ENCODE data around the gene ZNF521. TPM values are rescaled to one million over a fixed set of nuclear protein-coding genes. Genes with fewer than 3 reads are reported as not detected.

ZNF521 gene
- total RNA-seq, 1 donor from 2014 or later: 41.6 TPM

DNA sequence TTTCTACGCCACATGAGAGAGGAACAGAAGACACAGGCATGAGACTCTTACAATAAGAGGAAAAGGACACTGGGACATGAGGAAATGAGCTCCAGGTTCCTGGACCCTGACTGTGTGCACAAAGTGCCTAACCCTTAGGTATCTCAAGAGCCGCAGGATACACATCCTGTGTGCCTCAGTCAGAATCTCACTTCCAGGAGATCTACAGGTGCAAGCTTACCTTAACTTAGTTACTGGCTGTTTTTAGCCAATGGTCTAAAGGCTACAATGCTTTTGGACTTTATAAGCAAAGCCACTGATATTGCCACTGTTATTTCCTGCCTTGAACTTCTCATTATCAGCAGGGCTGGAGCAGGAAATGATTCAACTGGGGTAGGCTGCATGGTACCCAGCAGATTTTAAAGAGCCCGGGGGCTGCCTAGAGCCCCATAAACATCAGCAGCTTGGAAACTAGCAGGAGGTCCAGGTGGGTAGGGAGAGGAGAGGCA is 254.4 kb downstream of the ZNF521 start:
- no peak for DNase-seq (ENCODE audit: low spot score in 2 of 2)
- Histone ChIP-seq H3K36me3 (no peaks in the 10 kb centered on the region), H3K27me3 (no peaks in the 10 kb centered on the region), H3K9me3 (no peaks in the 10 kb centered on the region), H3K4me1 (no peaks in the 10 kb centered on the region), H3K27ac (no peak overlapping the region), H3K4me3 (no peak overlapping the region)
- TF ChIP-seq, protein P1, sequence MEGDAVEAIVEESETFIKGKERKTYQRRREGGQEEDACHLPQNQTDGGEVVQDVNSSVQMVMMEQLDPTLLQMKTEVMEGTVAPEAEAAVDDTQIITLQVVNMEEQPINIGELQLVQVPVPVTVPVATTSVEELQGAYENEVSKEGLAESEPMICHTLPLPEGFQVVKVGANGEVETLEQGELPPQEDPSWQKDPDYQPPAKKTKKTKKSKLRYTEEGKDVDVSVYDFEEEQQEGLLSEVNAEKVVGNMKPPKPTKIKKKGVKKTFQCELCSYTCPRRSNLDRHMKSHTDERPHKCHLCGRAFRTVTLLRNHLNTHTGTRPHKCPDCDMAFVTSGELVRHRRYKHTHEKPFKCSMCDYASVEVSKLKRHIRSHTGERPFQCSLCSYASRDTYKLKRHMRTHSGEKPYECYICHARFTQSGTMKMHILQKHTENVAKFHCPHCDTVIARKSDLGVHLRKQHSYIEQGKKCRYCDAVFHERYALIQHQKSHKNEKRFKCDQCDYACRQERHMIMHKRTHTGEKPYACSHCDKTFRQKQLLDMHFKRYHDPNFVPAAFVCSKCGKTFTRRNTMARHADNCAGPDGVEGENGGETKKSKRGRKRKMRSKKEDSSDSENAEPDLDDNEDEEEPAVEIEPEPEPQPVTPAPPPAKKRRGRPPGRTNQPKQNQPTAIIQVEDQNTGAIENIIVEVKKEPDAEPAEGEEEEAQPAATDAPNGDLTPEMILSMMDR (IDR thresholded peaks at IDR 0.05): no peak
- intact Hi-C loops (cut with DNase I): no loop called here

DNA sequence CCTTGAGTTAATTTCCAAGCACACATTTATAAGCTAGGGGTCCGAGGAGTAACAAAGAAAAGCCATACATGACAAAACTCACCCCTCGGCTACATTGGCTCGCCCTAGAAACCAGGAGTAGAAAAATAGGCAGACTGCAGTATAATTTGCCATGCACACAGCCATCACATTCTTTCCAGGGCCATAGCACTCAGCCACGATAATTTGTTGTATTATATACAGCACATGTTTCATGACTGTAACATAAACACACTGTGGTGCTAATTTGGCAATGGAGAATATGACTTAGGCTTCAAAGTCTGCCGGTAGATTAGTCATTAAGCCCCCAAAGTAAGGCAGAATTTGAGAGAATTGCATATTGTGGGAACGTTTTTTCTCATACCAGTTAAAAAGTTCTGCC is 254.9 kb downstream of the ZNF521 start:
- H3K27me3 ChIP-seq: no peaks in the 10 kb centered on the region
- DNase-seq (ENCODE audit: low spot score in 2 of 2): no peak
- H3K27ac ChIP-seq: no peak overlapping the region
- no peaks in the 10 kb centered on the region for H3K4me1 ChIP-seq
- no peak overlapping the region for H3K4me3 ChIP-seq
- intact Hi-C loops (cut with DNase I): no loop called here
- no peaks in the 10 kb centered on the region for H3K9me3 ChIP-seq
- TF ChIP-seq, protein P1 (IDR thresholded peaks at IDR 0.05): no peak
- no peaks in the 10 kb centered on the region for H3K36me3 ChIP-seq

DNA sequence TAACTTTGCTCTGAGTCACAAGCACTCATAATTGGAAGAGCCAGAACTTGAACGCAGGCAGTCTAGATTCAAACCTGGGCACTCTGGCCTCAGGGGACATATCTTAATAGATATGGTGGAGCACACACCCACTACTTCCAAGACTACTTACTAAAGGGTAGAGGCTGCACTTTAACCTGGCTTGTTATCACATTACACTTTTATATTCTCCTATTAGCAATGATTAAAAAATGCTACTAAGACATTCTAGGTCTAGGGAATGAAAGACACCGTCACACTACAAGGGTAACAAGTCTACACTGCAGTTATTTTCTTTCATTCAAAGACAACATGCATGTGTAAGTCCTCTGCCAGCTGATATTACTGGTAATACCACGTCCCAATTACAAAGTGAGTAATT is 258.8 kb downstream of the ZNF521 start:
- TF ChIP-seq, protein P1 (IDR thresholded peaks at IDR 0.05): no peak
- Histone ChIP-seq H3K27me3 (no peaks in the 10 kb centered on the region), H3K27ac (no peak overlapping the region), H3K36me3 (no peaks in the 10 kb centered on the region), H3K4me3 (no peak overlapping the region), H3K9me3 (no peaks in the 10 kb centered on the region), H3K4me1 (no peaks in the 10 kb centered on the region)
- no peak for DNase-seq (ENCODE audit: low spot score in 2 of 2)
- intact Hi-C loops (cut with DNase I): no loop called here

DNA sequence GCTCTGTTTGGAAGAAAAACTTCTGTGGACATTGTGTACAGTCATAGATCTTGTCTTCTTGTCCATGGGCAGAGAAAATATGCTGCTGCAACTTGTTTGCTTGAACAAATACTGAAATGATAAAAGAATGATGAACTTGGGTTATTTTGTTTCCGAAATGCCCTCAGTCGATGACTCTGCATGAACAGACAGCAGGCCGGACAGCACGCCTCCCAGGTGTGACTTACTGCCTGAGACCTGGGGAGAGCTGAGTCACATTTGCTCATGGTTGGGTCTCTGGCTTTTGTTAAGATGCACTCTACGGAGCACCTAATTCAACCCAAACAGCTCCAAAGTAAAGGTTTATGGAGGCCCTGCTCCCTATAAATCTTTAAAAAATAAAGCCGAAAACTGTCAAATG is 262.5 kb downstream of the ZNF521 start:
- H3K27ac ChIP-seq: no peak overlapping the region
- H3K4me3 ChIP-seq: no peak overlapping the region
- H3K27me3 ChIP-seq: no peaks in the 10 kb centered on the region
- H3K9me3 ChIP-seq: no peaks in the 10 kb centered on the region
- no peaks in the 10 kb centered on the region for H3K4me1 ChIP-seq
- no peak for DNase-seq (ENCODE audit: low spot score in 2 of 2)
- H3K36me3 ChIP-seq: no peaks in the 10 kb centered on the region
- TF ChIP-seq, protein P1 (IDR thresholded peaks at IDR 0.05): no peak
- intact Hi-C loops (cut with DNase I): no loop called here

DNA sequence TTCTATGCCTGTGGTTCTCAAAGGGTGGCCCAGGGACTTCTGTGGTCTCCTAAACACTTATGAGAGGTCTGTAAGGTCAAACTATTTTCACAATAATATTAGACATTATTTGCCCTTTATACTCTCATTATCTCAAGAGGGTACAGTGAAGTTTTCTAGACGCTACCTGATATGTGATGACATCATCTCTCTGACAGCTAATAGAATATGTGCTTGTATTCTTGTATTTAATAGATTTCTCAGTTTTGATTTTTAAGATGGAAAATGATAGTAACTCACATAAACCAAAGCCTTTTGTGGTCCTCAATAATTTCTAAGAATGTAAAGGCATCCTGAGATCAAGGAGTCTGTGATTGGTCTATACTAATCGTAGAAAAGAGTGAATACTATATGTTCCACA is 265.1 kb downstream of the ZNF521 start:
- no peaks in the 10 kb centered on the region for H3K36me3 ChIP-seq
- no peaks in the 10 kb centered on the region for H3K9me3 ChIP-seq
- no peaks in the 10 kb centered on the region for H3K4me1 ChIP-seq
- H3K4me3 ChIP-seq: no peak overlapping the region
- H3K27ac ChIP-seq: no peak overlapping the region
- no peaks in the 10 kb centered on the region for H3K27me3 ChIP-seq
- TF ChIP-seq, protein P1 (IDR thresholded peaks at IDR 0.05): no peak
- no peak for DNase-seq (ENCODE audit: low spot score in 2 of 2)
- intact Hi-C loops (cut with DNase I): no loop called here

DNA sequence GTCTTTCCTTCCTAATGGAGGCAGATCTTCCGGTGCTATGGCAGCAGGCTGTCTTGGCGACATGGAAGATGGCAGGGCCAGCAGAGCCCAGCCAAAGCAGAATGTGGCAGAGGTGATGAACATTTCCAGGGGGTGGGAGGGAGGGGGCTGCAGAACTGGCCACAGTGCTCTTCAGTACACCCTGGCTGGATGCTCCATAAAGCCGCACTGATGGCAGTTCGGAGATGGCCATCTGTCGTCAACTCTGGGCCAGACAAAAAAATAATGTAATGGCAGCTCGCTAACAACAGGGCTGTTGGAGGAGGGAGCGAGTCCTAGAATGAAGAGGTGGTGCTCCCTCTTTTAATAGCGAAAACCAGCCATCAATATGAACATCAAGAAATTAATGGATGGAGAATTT is 271.0 kb downstream of the ZNF521 start:
- Histone ChIP-seq H3K27ac (no peak overlapping the region), H3K36me3 (no peaks in the 10 kb centered on the region), H3K4me1 (no peaks in the 10 kb centered on the region), H3K27me3 (no peaks in the 10 kb centered on the region), H3K9me3 (no peaks in the 10 kb centered on the region), H3K4me3 (no peak overlapping the region)
- intact Hi-C loops (cut with DNase I): no loop called here
- TF ChIP-seq, protein P1 (IDR thresholded peaks at IDR 0.05): no peak
- no peak for DNase-seq (ENCODE audit: low spot score in 2 of 2)
